Vagina (tissue), 2 donors: Measurements from ENCODE around the gene UNC13A. TPM values are rescaled to one million over a fixed set of nuclear protein-coding genes. Genes with fewer than 3 reads are reported as not detected.

Source experiments
- DNase-seq, 2 donors: peaks; one replicate each; pipeline ENCODE4 v3.0.0-alpha.2; 2017; ENCODE audit errors: extremely low spot score in 2 of 2
- H3K27ac ChIP-seq: fragments of 200-600 bp; sonication (generic); one replicate; pipeline ENCODE4 v1.5.1; 2019
- H3K27me3 ChIP-seq: fragments of 200-600 bp; sonication (generic); one replicate; pipeline ENCODE4 v1.5.1; 2019
- H3K36me3 ChIP-seq, 2 donors: fragments of 200-600 bp; sonication (generic); one replicate each; pipeline ENCODE4 v1.5.1; 2017 to 2019
- H3K4me1 ChIP-seq: fragments of 200-600 bp; sonication (generic); one replicate; pipeline ENCODE4 v1.5.1; 2019
- H3K4me3 ChIP-seq, 2 donors: fragments of 200-600 bp; sonication (generic); 1 replicate in 1 of 2; 2 replicates in 1 of 2; pipeline ENCODE4 v1.5.1; 2016 to 2019
- H3K9me3 ChIP-seq: fragments of 200-600 bp; sonication (generic); one replicate; pipeline ENCODE4 v1.5.1; 2019
- CTCF ChIP-seq, 3 experiments: fragments of 450-650 bp in 2 of 3; fragments of 200-600 bp in 1 of 3; sonication (generic) in 1 of 3; IDR thresholded peaks; one replicate each; pipeline ENCODE4 v1.5.1; 2017 to 2019; ENCODE audit warnings: antibody characterized with exemption in 3 of 3, mild to moderate bottlenecking in 2 of 3, moderate library complexity in 2 of 3
- POLR2A ChIP-seq, 2 donors: fragments of 450-650 bp; IDR thresholded peaks; one replicate each; pipeline ENCODE4 v1.6.1; 2017; ENCODE audit warnings: antibody characterized with exemption in 2 of 2, mild to moderate bottlenecking in 2 of 2, moderate library complexity in 2 of 2
- POLR2AphosphoS5 ChIP-seq, 2 donors: sonication (generic); formaldehyde crosslinking; IDR thresholded peaks; one replicate each; pipeline ENCODE4 v1.9.0; 2017; ENCODE audit warnings: antibody characterized with exemption in 2 of 2, mild to moderate bottlenecking in 2 of 2, low read depth in 1 of 2; ENCODE audit not compliant: insufficient read depth in 1 of 2
- intact Hi-C: fragments of 100-400 bp; cut with DNase I; formaldehyde crosslinking; loops from one replicate; pipeline ENCODE4 v1.15.1; 2023
- total RNA-seq: library from RNA; depleted of rRNA; stranded (reverse); fragments of >200 nt; gene quantifications from one replicate; pipeline ENCODE4 v1.2.3, GENCODE V29; 2016

UNC13A gene
- total RNA-seq, 1 donor from 2014 or later = 0.49 TPM

GRCh38 chr19:17719730-17720400, 31.7 kb upstream of the UNC13A start:
- peaks cover 49% of the 10 kb centered on the region for H3K4me1 ChIP-seq

GRCh38 chr19:17718947-17719711, 31.0 kb upstream of the UNC13A start, which contains the start of gene MAP1S:
Gene MAP1S (plus strand): TSS chr19:17719480. CDS start chr19:17719503, 23 bp downstream.
- Histone ChIP-seq H3K4me1 (peaks cover 49% of the 10 kb centered on the region), H3K27me3 (no peaks in the 10 kb centered on the region), H3K4me3 (peak within 1 kb of the TSS; percentile 85 to 98), H3K36me3 (peaks cover 0 to 6% of the 10 kb centered on the region in 2 donors), H3K9me3 (no peaks in the 10 kb centered on the region), H3K27ac (peak within 1 kb of the TSS; percentile 53)
- TF ChIP-seq POLR2AphosphoS5 (IDR thresholded peaks at IDR 0.05; ENCODE audit: insufficient read depth in 1 of 2, low read depth in 1 of 2) (peak in 1 of 2 donors; percentile 80), CTCF (IDR thresholded peaks at IDR 0.05) (no peak), POLR2A (IDR thresholded peaks at IDR 0.05) (peak in 1 of 2 donors; percentile 66)
- intact Hi-C loops = no loop called here
- DNase-seq = no peak

More at GRCh38 chr19:17719730-17720400, 31.7 kb upstream of the UNC13A start:
- Histone ChIP-seq H3K27ac (peak overlapping the region; percentile 53), H3K27me3 (no peaks in the 10 kb centered on the region), H3K9me3 (no peaks in the 10 kb centered on the region), H3K4me3 (peak overlapping the region; percentile 85 to 98), H3K36me3 (peaks cover 0 to 14% of the 10 kb centered on the region in 2 donors)
- intact Hi-C loops = no loop called here
- DNase-seq = no peak
- no peak for TF ChIP-seq POLR2A (IDR thresholded peaks at IDR 0.05)
- no peak for TF ChIP-seq POLR2AphosphoS5 (IDR thresholded peaks at IDR 0.05; ENCODE audit: insufficient read depth in 1 of 2, low read depth in 1 of 2)
- no peak for TF ChIP-seq CTCF (IDR thresholded peaks at IDR 0.05)

DNA sequence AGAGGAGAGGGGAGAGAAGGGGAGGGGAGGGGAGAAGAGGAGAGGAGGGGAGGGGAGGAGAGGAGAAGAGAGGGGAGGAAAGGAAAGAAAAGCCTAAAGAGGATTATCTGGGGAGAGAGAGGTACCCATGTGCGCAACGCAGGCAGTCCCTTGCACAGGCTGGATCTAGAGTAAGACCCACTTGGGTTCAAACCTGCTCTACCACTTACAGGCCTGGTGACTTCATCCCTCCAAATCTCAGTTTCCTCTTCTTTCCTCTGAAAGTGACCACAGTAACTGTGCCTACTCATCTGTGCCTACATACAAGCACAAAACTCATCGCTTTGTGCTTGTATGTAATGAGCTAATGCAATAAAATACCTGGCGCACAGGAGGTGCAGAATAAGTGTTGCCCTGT, 30.4 kb upstream of the UNC13A start:
- TF ChIP-seq POLR2AphosphoS5 (IDR thresholded peaks at IDR 0.05; ENCODE audit: insufficient read depth in 1 of 2, low read depth in 1 of 2) (no peak), CTCF (IDR thresholded peaks at IDR 0.05) (no peak), POLR2A (IDR thresholded peaks at IDR 0.05) (no peak)
- no peaks in the 10 kb centered on the region for H3K9me3 ChIP-seq
- no peaks in the 10 kb centered on the region for H3K27me3 ChIP-seq
- intact Hi-C loops = no loop called here
- DNase-seq = no peak
- H3K4me1 ChIP-seq = peaks cover 49% of the 10 kb centered on the region
- H3K4me3 ChIP-seq = no peak overlapping the region
- H3K27ac ChIP-seq = no peak overlapping the region
- H3K36me3 ChIP-seq = peaks cover 0 to under 1% of the 10 kb centered on the region in 2 donors

- intact Hi-C loops = no loop called here
- Histone ChIP-seq H3K4me1 (peaks cover 39% of the 10 kb centered on the region), H3K9me3 (no peaks in the 10 kb centered on the region), H3K27me3 (no peaks in the 10 kb centered on the region), H3K27ac (no peak overlapping the region), H3K4me3 (no peak overlapping the region), H3K36me3 (no peaks in the 10 kb centered on the region)
- DNase-seq = no peak
- TF ChIP-seq POLR2AphosphoS5 (IDR thresholded peaks at IDR 0.05; ENCODE audit: insufficient read depth in 1 of 2, low read depth in 1 of 2) (no peak), CTCF (IDR thresholded peaks at IDR 0.05) (no peak), POLR2A (IDR thresholded peaks at IDR 0.05) (no peak)
These were observed 28.3 kb upstream of the UNC13A start for GRCh38 chr19:17716309-17716929.
